Activated T-cell treated with anti-CD3 and anti-CD28 coated beads, Interleukin-2, amount 50 U/mL, for 4 hours (primary cell): ENCODE results near the gene RIMKLA. TPM values are rescaled to one million over a fixed set of nuclear protein-coding genes. Genes with fewer than 3 reads are reported as not detected.
A peak's percentile ranks its signal among the peaks of the same experiment; 100 is the strongest.

ENCODE experiments used
- ATAC-seq, 2 donors: fragments of 200-7000 bp; cut with Tn5 transposase; one replicate each; pipeline ENCODE4 v1.10.0; 2021
- DNase-seq: peaks from one replicate; pipeline ENCODE4 v3.0.0-alpha.2; 2020
- H3K27me3 Mint-ChIP-seq: one replicate; pipeline ENCODE4 v1.8.0; 2021; ENCODE audit warnings: low read depth, mixed read lengths
- H3K36me3 Mint-ChIP-seq: one replicate; pipeline ENCODE4 v1.8.0; 2022; ENCODE audit warnings: mixed read lengths; ENCODE audit not compliant: insufficient read depth
- H3K4me1 Mint-ChIP-seq: one replicate; pipeline ENCODE4 v1.8.0; 2021; ENCODE audit warnings: low read depth, mixed read lengths
- H3K4me3 Mint-ChIP-seq: one replicate; pipeline ENCODE4 v1.8.0; 2021; ENCODE audit warnings: mild to moderate bottlenecking, moderate library complexity, mixed read lengths
- H3K9me3 Mint-ChIP-seq: one replicate; pipeline ENCODE4 v1.8.0; 2021; ENCODE audit warnings: mixed read lengths
- total RNA-seq, 3 donors: library from RNA; stranded (reverse); gene quantifications; one replicate each; pipeline ENCODE4 v1.2.1, GENCODE V29; 2021

RIMKLA gene
- total RNA-seq, 3 donors from 2014 or later = 0.46 to 0.96 (median 0.95) TPM

DNA sequence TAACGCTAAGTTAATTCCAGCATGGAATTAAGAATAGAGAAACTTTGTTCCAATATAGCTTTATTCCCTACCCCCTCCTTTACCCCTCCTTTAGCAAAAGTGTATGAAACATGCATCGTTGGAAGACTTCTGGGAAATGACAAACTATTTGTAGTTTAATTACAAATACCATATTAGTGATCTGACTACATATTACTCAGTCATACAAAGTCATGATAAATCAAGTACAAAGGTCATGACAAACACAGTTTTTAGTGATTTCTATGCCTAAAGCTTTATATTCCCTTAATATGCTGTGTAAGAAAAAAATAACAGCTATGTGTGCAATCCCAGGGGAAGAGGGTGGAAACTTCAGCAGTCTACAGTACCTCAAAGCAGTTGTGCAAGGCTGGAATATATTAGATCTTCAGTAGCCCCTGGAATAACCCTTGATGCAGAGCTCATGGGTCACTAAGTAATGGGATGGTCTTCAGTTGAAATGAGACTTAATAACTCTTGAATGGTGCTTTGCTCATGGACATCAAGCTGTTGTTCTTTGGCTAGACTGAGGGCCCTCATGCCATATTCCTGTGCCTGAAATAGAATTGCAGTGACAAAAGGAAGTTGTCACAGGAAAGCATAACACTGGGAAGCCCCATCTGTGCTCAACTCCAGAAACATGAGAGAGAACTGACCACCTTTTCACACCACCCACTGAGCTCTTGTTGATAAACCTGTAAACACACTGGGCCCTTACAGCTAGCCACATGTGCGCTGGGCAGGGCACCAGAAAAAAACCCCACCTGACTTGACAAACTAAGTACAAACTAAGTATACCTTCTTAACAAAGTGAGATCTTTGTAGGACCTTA lies 49.9 kb downstream of the RIMKLA start:
- Mint-ChIP-seq H3K27me3 (peaks cover 2% of the 10 kb centered on the region), H3K4me1 (no peaks in the 10 kb centered on the region), H3K4me3 (no peak overlapping the region), H3K36me3 (no peaks in the 10 kb centered on the region), H3K9me3 (no peaks in the 10 kb centered on the region)
- ATAC-seq = no peak
- no peak for DNase-seq

DNA sequence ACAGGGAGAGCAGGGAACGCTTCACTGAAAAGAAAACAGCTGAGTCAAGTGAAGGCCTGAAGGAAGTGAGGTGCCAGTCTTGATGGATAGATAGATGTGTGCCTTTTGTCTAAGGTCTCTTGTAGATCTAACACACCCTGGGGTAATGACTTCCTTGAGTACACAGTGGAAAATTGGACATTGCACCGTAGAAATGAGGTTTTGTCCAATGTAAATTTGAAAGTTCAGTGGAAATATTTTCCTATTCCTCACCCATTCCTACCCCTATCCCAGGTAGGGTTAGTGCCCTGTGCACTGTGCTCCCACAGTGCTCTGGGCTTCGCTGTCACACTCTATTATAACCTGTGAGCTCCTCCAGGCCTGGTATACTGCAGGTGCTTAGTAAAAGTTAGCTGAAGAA lies 50.9 kb downstream of the RIMKLA start:
- H3K36me3 Mint-ChIP-seq = no peaks in the 10 kb centered on the region
- H3K4me1 Mint-ChIP-seq = no peaks in the 10 kb centered on the region
- no peaks in the 10 kb centered on the region for H3K9me3 Mint-ChIP-seq
- no peak for ATAC-seq
- no peaks in the 10 kb centered on the region for H3K27me3 Mint-ChIP-seq
- DNase-seq = no peak
- no peak overlapping the region for H3K4me3 Mint-ChIP-seq

DNA sequence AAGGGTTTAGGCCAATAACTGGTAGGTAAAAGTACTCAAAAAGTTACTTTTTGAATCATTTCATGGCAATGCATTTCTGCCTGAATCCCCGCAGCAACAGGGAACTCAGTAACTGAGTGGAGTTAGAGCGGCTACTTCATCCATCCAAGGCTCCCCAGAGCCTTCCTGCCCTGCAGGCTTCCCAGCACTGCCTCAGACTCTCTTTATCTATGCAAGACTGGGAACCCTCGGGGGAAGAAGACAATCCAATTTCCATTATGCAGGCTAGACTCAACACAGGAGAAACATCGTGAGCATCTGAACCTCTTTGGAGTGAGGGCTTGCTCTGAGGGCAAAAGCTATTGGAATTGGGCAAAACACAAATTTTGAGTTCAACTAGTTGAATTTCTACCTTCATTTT lies 52.1 kb downstream of the RIMKLA start:
- ATAC-seq = no peak

DNA sequence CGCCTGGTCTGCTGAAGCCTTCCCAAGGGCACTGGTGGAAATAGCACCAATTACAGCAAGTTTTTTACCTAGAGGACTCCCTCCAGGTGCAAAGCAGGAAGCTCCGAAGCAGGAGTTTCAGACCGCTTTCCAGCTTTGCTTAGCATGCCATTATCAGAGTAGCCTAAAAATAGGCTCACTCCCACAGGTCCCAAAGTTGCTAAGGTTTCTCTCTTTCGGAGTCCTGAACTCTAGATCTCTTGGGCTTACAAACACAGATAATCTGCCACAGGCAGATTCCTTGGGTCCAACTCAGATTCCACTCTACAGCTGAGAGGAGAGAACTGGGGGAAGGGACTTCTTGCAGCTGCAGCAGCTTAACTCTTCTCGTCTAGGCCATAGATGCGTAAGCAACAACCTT lies 52.8 kb downstream of the RIMKLA start:
- no peaks in the 10 kb centered on the region for H3K9me3 Mint-ChIP-seq
- H3K4me1 Mint-ChIP-seq = no peaks in the 10 kb centered on the region
- H3K4me3 Mint-ChIP-seq = no peak overlapping the region
- H3K36me3 Mint-ChIP-seq = no peaks in the 10 kb centered on the region
- H3K27me3 Mint-ChIP-seq = peaks cover 3% of the 10 kb centered on the region
- ATAC-seq = no peak
- DNase-seq = no peak

More for the DNA sequence above, 52.1 kb downstream of the RIMKLA start:
- no peaks in the 10 kb centered on the region for H3K4me1 Mint-ChIP-seq
- no peaks in the 10 kb centered on the region for H3K27me3 Mint-ChIP-seq
- no peaks in the 10 kb centered on the region for H3K9me3 Mint-ChIP-seq
- no peaks in the 10 kb centered on the region for H3K36me3 Mint-ChIP-seq
- H3K4me3 Mint-ChIP-seq = no peak overlapping the region
- no peak for DNase-seq

DNA sequence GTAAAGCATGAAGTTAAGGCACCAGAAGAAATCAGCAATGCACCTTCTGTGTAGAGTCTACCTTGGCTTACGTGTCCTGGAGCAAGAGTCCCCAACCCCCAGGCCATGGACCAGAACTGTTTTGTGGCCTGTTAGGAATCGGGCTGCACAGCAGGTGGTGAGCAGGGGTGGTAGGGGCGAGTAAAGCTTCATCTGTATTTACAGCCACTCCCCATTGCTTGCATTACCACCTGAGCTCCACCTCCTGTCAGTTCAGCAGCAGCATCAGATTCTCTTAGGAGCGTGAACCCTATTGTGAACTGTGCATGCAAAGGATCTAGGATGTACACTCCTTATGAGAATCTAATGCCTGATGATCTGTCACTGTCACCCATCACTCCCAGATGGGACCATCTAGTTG lies 53.7 kb downstream of the RIMKLA start:
- ATAC-seq = no peak
- Mint-ChIP-seq H3K4me3 (no peak overlapping the region), H3K4me1 (no peaks in the 10 kb centered on the region), H3K36me3 (no peaks in the 10 kb centered on the region), H3K9me3 (no peaks in the 10 kb centered on the region), H3K27me3 (peaks cover 3% of the 10 kb centered on the region)
- DNase-seq = no peak

DNA sequence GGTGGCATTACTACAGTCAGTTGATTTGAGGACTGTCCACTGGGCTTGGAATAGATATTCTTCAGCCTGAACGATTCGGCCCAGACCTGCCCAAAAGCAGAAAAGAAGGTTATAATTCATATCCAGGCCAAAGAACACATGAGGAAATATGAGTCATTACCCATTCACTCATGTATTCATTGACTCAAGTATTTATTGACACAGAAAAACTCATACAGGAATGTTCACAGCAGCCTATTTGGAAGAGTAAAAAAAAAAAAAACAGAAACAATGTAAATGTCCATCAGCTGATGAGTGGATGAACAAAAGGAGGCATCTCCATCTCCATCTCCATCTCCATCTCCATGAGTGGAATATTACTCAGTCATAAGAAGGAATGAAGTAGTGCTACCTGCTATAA lies 59.3 kb downstream of the RIMKLA start:
- ATAC-seq (no peak), DNase-seq (no peak)
- Mint-ChIP-seq H3K9me3 (no peaks in the 10 kb centered on the region), H3K36me3 (no peaks in the 10 kb centered on the region), H3K27me3 (peaks cover 3% of the 10 kb centered on the region), H3K4me3 (no peak overlapping the region), H3K4me1 (no peaks in the 10 kb centered on the region)

DNA sequence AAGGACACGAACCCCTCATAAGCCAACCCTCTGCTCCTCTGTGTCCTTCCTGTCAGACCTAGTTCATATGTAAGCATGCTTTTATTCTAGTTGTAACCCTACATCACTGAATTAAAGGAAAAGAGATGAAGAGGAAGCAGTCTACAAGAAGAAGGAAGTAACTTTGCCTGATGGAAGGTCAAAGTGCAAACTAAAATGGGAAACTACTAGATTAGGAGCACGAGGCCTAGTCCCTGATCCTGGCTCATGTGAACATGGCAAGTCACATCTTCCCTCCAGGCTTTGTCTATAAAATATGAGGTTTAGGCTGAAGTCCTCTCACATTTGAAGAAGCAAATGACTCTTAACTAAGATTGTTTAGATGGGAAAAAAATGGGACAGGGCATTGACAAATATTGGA lies 62.1 kb downstream of the RIMKLA start:
- peaks cover 3% of the 10 kb centered on the region for H3K27me3 Mint-ChIP-seq
- DNase-seq = no peak
- no peaks in the 10 kb centered on the region for H3K9me3 Mint-ChIP-seq
- no peak overlapping the region for H3K4me3 Mint-ChIP-seq
- H3K4me1 Mint-ChIP-seq = no peaks in the 10 kb centered on the region
- no peak for ATAC-seq
- no peaks in the 10 kb centered on the region for H3K36me3 Mint-ChIP-seq

DNA sequence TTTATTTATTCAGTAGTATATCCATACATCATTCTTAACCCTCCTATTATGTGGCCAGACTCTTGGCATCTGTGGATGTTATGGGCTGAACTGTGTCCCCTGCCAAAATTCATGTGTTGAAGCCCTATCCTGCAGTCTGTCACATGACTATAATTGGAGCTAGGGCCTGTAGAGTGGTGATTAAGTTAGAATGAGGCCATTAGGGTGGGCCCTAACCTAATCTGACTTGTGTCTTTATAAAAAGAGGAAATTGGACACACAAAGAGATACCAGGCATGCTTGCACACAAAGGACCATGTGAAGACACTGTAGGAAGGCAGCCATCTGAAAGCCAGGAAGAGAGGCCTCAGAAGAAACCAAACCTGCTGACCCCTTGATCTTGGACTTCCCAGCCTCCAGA lies 68.7 kb downstream of the RIMKLA start:
- Mint-ChIP-seq H3K4me1 (no peaks in the 10 kb centered on the region), H3K27me3 (no peaks in the 10 kb centered on the region), H3K9me3 (no peaks in the 10 kb centered on the region), H3K36me3 (no peaks in the 10 kb centered on the region), H3K4me3 (no peak overlapping the region)
- DNase-seq (no peak), ATAC-seq (no peak)

DNA sequence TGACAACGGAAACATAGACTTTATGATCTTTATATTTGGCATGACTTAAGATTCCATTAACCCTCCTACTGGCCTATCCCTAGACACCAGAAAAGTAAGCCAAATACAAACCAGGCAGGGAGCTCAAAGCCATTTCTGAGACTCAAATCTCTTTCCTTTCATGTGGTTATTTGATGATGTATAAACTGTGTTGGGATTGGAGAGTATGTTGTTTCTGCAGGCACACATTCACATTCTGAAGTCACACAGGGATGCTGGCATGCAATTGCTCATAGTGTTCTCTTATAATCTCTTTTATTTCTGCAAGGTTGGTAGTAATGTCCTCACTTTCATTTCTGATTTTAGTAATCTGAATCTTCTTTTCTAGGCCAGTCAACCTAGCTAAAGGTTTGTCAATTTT lies 69.5 kb downstream of the RIMKLA start:
- H3K27me3 Mint-ChIP-seq = no peaks in the 10 kb centered on the region
- H3K4me1 Mint-ChIP-seq = no peaks in the 10 kb centered on the region
- no peak overlapping the region for H3K4me3 Mint-ChIP-seq
- no peaks in the 10 kb centered on the region for H3K9me3 Mint-ChIP-seq
- DNase-seq (no peak), ATAC-seq (peak in 1 of 2 donors; percentile 48)
- H3K36me3 Mint-ChIP-seq = no peaks in the 10 kb centered on the region

DNA sequence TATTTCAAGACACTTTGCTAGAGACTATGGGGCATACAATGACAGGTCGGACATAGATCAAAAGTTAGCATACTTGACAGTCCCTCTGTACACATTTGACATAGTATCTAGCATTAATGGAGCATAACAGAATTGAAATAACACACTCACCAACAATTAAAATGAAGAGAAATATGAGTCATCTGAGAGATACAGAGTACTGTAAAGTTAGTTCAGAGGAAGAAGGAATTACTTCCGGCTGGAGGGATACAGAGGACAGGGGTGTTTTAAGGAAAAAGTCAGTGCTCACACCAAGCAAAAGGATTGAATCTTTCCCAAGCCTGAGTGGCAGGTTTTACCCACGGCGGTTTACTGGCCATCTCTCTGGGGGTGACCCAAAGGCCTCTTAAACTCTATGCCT lies 72.8 kb downstream of the RIMKLA start:
- Mint-ChIP-seq H3K9me3 (no peaks in the 10 kb centered on the region), H3K4me3 (no peak overlapping the region), H3K4me1 (peaks cover 26% of the 10 kb centered on the region), H3K27me3 (no peaks in the 10 kb centered on the region), H3K36me3 (peaks cover 10% of the 10 kb centered on the region)
- DNase-seq (no peak), ATAC-seq (no peak)

DNA sequence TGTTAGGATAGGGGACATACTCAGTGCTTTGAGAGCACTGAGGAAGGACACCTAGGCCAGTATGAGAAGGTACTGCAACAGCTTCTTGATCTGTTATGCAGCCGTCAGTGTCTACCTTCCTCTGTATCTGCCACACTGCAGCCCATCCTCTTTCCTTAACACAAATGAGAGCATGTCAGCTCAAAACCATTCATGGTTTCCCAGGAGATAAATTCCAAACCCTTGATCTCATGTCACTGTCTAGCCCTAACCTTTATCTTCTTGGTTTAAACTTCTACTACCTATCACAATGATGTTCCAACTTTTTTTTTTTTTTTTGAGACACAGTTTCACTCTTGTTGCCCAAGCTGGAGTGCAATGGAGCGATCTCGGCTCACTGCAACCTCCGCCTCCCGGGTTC lies 73.8 kb downstream of the RIMKLA start:
- Mint-ChIP-seq H3K4me1 (peaks cover 32% of the 10 kb centered on the region), H3K9me3 (no peaks in the 10 kb centered on the region), H3K36me3 (peaks cover 15% of the 10 kb centered on the region), H3K4me3 (no peak overlapping the region), H3K27me3 (no peaks in the 10 kb centered on the region)
- DNase-seq (no peak), ATAC-seq (no peak)

DNA sequence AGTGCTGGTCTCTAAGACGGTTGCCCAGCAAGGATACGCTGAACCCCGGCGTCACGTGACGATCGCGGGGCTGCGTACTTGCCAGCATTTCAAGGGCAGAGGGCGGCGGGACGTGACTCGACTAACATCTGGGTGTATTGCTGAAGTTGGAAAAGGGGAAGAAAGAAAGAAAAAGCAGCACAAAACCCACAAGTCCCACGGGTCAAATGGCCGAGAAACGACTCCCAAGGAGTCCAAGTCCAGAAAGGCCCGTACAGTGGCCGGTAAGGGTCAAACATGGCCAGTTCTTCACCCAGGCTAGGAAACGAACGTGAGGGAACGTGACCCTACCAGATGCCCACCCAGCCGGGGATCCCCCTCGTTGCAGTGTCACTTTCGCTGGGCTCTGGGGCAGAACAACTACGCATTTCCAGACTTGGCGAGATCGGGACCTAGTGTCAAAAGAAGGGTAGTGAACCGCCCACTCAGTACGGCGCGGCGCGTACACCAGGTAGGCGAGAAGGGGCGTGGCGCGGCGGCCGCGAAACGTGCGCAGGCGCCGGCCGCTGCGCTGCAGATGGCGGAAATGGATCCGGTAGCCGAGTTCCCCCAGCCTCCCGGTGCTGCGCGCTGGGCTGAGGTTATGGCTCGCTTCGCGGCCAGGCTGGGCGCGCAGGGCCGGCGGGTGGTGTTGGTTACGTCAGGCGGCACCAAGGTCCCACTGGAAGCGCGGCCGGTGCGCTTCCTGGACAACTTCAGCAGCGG lies 75.6 kb downstream of the RIMKLA start, which contains the start of the genes PPCS and ZMYND12:
TSS of gene PPCS (plus strand) at position 534 of the 744 bp plus-strand sequence. CDS start at position 557, 23 bp downstream.
TSS of gene ZMYND12 (minus strand) at position 13 of the 744 bp plus-strand sequence. CDS start 25 bp downstream, outside the sequence.
- ATAC-seq (peak; percentile 93 to 94), DNase-seq (peak; percentile 91)
- no peaks in the 10 kb centered on the region for H3K9me3 Mint-ChIP-seq
- H3K4me3 Mint-ChIP-seq = peak within 1 kb of the TSS; percentile 92
- H3K4me1 Mint-ChIP-seq = peaks cover 43% of the 10 kb centered on the region
- peaks cover 26% of the 10 kb centered on the region for H3K36me3 Mint-ChIP-seq
- no peaks in the 10 kb centered on the region for H3K27me3 Mint-ChIP-seq

DNA sequence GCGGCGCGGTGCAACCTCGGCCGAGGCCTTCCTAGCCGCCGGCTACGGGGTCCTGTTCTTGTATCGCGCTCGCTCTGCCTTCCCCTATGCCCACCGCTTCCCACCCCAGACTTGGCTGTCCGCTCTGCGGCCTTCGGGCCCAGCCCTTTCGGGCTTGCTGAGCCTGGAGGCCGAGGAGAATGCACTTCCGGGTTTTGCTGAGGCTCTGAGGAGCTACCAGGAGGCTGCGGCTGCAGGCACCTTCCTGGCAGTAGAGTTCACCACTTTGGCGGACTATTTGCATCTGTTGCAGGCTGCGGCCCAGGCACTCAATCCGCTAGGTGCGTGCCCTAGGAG lies 76.1 kb downstream of the RIMKLA start:
- Mint-ChIP-seq H3K27me3 (no peaks in the 10 kb centered on the region), H3K4me3 (peak overlapping the region; percentile 92), H3K36me3 (peaks cover 26% of the 10 kb centered on the region), H3K4me1 (peaks cover 43% of the 10 kb centered on the region), H3K9me3 (no peaks in the 10 kb centered on the region)
- peak; percentile 62 to 65 for ATAC-seq
- DNase-seq = peak; percentile 39

DNA sequence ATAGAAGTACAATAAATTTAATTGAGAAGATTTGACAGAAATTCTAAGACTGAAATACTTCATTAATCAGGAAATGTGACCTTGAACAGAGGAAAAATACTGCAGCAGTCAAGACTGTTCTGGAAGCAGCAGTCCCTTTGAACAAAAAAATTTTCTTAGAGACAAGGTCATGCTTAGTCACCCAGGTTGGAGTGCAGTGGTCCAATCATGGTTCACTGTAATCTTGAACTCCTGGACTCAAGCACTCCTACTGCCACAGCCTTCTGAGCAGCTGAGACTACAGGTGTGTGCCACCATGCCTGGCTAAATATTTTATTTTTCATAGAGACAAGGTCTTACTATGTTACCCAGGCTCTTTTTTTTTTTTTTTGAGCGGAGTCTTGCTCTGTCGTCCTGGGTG lies 80.6 kb downstream of the RIMKLA start:
- ATAC-seq = no peak
- Mint-ChIP-seq H3K9me3 (no peaks in the 10 kb centered on the region), H3K27me3 (no peaks in the 10 kb centered on the region), H3K36me3 (peaks cover 26% of the 10 kb centered on the region), H3K4me1 (peaks cover 53% of the 10 kb centered on the region), H3K4me3 (no peak overlapping the region)
- no peak for DNase-seq
